Measurements from ENCODE around the gene CASK.
A peak's percentile ranks its signal among the peaks of the same experiment; 100 is the strongest.

The CASK gene

DNA sequence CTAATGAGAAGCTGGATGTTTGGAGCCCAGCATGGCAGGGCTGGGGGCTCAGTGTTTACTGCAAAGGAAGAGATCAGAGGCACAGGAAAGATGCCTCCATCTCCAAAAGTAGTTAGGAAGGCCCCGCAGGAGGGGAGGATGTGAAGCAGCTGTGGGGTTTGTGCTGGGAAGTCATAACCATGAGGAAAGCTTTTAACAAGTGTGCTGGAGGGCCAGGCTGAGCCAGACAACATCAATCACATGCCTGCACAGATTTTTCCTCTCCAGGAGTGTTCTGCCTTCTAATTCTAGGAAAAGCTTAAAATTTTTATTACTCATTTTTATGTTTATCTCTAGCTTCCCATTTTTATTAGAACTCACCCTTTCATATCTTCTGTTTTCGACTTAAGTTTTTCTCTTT, 134.0 kb downstream of the CASK start:
- H3K36me3 ChIP-seq = no peaks in the 10 kb centered on the region
- no peak for DNase-seq
- TF ChIP-seq, protein P1, sequence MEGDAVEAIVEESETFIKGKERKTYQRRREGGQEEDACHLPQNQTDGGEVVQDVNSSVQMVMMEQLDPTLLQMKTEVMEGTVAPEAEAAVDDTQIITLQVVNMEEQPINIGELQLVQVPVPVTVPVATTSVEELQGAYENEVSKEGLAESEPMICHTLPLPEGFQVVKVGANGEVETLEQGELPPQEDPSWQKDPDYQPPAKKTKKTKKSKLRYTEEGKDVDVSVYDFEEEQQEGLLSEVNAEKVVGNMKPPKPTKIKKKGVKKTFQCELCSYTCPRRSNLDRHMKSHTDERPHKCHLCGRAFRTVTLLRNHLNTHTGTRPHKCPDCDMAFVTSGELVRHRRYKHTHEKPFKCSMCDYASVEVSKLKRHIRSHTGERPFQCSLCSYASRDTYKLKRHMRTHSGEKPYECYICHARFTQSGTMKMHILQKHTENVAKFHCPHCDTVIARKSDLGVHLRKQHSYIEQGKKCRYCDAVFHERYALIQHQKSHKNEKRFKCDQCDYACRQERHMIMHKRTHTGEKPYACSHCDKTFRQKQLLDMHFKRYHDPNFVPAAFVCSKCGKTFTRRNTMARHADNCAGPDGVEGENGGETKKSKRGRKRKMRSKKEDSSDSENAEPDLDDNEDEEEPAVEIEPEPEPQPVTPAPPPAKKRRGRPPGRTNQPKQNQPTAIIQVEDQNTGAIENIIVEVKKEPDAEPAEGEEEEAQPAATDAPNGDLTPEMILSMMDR (IDR thresholded peaks at IDR 0.05; ENCODE audit: low read depth, low read length) = no peak
- H3K27ac ChIP-seq = no peak overlapping the region
- no peaks in the 10 kb centered on the region for H3K9me3 ChIP-seq (ENCODE audit: severe bottlenecking)
- H3K4me3 ChIP-seq (ENCODE audit: low read depth, low read length) = no peak overlapping the region
- no peaks in the 10 kb centered on the region for H3K27me3 ChIP-seq (ENCODE audit: insufficient read depth, low read depth, severe bottlenecking)

DNA sequence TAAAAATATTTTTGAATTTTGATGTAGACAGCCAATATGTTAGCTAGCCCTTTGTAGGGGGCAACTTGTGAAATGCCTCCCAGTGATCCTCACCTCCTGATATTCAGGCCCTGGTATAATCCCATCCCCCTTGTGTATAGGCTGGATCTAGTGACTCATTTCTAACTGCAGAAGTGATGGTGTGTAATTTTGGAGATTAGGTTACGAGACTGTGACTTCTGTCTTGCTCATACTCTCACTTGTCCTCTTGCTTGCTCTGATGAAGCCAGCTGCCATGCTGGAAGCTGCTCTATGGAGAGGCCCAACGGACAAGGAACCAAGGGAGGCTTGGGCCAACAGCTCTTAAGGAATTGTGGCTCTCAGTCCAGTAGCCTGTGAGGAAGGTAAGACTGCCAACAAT, 137.7 kb downstream of the CASK start:
- no peak overlapping the region for H3K4me3 ChIP-seq (ENCODE audit: low read depth, low read length)
- no peaks in the 10 kb centered on the region for H3K9me3 ChIP-seq (ENCODE audit: severe bottlenecking)
- no peak overlapping the region for H3K27ac ChIP-seq
- DNase-seq = no peak
- H3K27me3 ChIP-seq (ENCODE audit: insufficient read depth, low read depth, severe bottlenecking) = no peaks in the 10 kb centered on the region
- no peaks in the 10 kb centered on the region for H3K36me3 ChIP-seq
- TF ChIP-seq, protein P1 (IDR thresholded peaks at IDR 0.05; ENCODE audit: low read depth, low read length) = no peak

DNA sequence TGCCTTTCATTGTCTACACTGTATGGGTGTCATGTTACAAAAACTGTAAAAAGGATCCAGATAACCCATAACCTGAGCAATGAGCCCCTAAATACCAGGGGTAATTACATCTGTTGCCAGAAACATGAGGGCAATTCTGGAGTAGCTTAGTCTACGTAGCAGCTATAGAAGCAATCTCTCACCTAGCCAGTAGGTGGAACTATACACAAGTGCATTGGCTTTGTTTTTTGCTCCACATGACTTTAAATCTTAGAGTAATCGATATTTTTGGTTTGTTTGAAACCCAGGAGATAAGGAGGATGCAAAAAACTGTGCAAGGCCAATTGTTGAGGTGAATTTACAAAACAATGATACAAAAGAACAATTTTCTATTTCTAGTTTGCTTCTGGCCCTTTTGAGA, 141.9 kb downstream of the CASK start:
- no peak overlapping the region for H3K27ac ChIP-seq
- TF ChIP-seq, protein P1 (IDR thresholded peaks at IDR 0.05; ENCODE audit: low read depth, low read length) = peak; percentile 73
- H3K36me3 ChIP-seq = no peaks in the 10 kb centered on the region
- no peaks in the 10 kb centered on the region for H3K9me3 ChIP-seq (ENCODE audit: severe bottlenecking)
- no peak overlapping the region for H3K4me3 ChIP-seq (ENCODE audit: low read depth, low read length)
- DNase-seq = peak; percentile 11
- no peaks in the 10 kb centered on the region for H3K27me3 ChIP-seq (ENCODE audit: insufficient read depth, low read depth, severe bottlenecking)

DNA sequence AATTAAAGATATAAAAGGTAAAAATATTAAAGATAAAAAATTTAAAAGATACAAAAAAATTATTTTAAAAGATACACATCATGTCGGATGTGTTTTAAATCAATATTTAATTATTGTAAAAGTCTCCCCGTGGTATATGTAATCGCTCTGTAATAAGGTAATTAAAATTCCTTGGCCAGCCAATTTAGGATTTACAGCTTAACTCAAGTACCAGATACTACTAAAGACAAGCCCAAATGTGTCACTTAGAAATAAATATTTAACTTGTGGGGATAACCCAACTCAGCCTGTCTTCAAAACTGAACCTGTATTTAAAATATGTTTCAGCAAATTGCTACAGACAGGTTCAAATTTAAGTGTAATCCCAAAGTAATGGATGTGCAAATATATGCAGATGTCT, 143.4 kb downstream of the CASK start:
- TF ChIP-seq, protein P1 (IDR thresholded peaks at IDR 0.05; ENCODE audit: low read depth, low read length) = no peak
- Histone ChIP-seq H3K36me3 (no peaks in the 10 kb centered on the region), H3K4me3 (ENCODE audit: low read depth, low read length) (no peak overlapping the region), H3K27ac (no peak overlapping the region), H3K9me3 (ENCODE audit: severe bottlenecking) (no peaks in the 10 kb centered on the region), H3K27me3 (ENCODE audit: insufficient read depth, low read depth, severe bottlenecking) (no peaks in the 10 kb centered on the region)
- DNase-seq = no peak

DNA sequence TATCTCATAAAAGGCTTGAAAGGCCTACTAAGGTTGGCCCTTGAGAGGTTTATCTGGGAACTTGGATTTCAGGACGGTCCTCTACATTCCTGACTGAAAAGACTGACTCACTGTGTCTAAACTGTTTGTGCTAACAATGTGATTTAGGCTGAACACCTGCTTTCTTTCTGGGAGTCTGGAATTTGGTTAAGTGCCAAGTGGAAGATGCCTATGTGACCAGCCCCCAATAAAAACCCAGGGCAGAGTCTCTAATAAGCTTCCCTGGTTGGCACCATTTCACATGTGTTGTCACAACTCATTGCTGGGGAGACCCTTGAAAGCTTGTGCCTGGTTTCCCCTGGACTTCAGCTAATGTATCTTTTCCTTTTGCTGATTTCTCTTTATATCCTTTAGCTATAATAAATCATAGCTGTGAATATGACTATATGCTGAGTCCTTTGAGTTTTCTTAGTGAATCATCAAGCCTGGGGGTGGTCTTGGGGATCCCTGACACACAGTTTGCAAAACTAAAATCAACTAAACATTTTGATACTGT, 144.3 kb downstream of the CASK start:
- Histone ChIP-seq H3K9me3 (ENCODE audit: severe bottlenecking) (no peaks in the 10 kb centered on the region), H3K36me3 (no peaks in the 10 kb centered on the region), H3K27me3 (ENCODE audit: insufficient read depth, low read depth, severe bottlenecking) (no peaks in the 10 kb centered on the region), H3K4me3 (ENCODE audit: low read depth, low read length) (no peak overlapping the region), H3K27ac (no peak overlapping the region)
- TF ChIP-seq, protein P1 (IDR thresholded peaks at IDR 0.05; ENCODE audit: low read depth, low read length) = no peak
- DNase-seq = no peak

DNA sequence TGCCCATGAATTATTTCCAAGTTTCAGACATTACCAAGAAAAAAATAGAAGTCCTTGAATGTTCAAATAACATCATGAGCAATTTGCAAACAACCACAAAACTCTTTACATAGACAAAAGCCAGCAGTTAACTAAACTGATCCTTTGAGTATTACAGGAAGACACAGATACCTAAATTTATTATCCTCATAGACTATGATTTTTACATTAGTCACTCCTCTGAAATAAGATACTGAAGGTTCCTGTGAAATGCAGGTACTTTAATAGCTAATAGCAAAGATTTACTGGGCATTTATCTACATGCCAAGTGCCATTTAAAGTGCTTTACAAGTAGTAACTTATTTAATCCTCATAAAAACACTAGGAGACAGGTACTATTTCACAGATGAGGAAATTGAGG, 161.7 kb downstream of the CASK start:
- no peak for DNase-seq
- no peaks in the 10 kb centered on the region for H3K9me3 ChIP-seq (ENCODE audit: severe bottlenecking)
- H3K27ac ChIP-seq = no peak overlapping the region
- no peaks in the 10 kb centered on the region for H3K27me3 ChIP-seq (ENCODE audit: insufficient read depth, low read depth, severe bottlenecking)
- no peak overlapping the region for H3K4me3 ChIP-seq (ENCODE audit: low read depth, low read length)
- H3K36me3 ChIP-seq = no peaks in the 10 kb centered on the region
- TF ChIP-seq, protein P1 (IDR thresholded peaks at IDR 0.05; ENCODE audit: low read depth, low read length) = no peak
